Liver (tissue), 9 donors: ENCODE data around the gene COX11. TPM values are rescaled to one million over a fixed set of nuclear protein-coding genes. Genes with fewer than 3 reads are reported as not detected.

Source experiments
- DNase-seq: peaks from one replicate; pipeline ENCODE4 v3.0.0-alpha.2; 2017; ENCODE audit warnings: low spot score
- H3K27ac ChIP-seq, 2 donors: one replicate each; pipeline ENCODE4 v1.7.0; 2013; ENCODE audit warnings: inconsistent platforms in 2 of 2, low read length in 2 of 2, control low read depth in 1 of 2, low read depth in 1 of 2, mild to moderate bottlenecking in 1 of 2
- H3K27me3 ChIP-seq, 4 donors: one replicate each; pipeline versions ENCODE4 v1.6.1 to v1.7.0; 2013; ENCODE audit warnings: low read length in 3 of 4, inconsistent platforms in 1 of 4, mild to moderate bottlenecking in 1 of 4, moderate library complexity in 1 of 4; ENCODE audit not compliant: control insufficient read depth in 4 of 4, insufficient read depth in 4 of 4
- H3K36me3 ChIP-seq, 4 donors: one replicate each; pipeline versions ENCODE4 v1.6.1 to v1.7.0; 2013; ENCODE audit warnings: low read length in 3 of 4, mild to moderate bottlenecking in 3 of 4, low read depth in 1 of 4, moderate library complexity in 1 of 4; ENCODE audit not compliant: control insufficient read depth in 4 of 4, insufficient read depth in 3 of 4
- H3K4me1 ChIP-seq, 4 donors: one replicate each; pipeline versions ENCODE4 v1.6.1 to v1.7.0; 2013; ENCODE audit warnings: low read length in 3 of 4, mild to moderate bottlenecking in 3 of 4, moderate library complexity in 1 of 4; ENCODE audit not compliant: control insufficient read depth in 4 of 4, insufficient read depth in 4 of 4
- H3K4me3 ChIP-seq, 3 donors: one replicate each; pipeline versions ENCODE4 v1.6.1 to v1.7.0; 2013; ENCODE audit warnings: low read length in 3 of 3, control low read depth in 1 of 3, low read depth in 1 of 3, mild to moderate bottlenecking in 1 of 3
- H3K9ac ChIP-seq, 2 donors: one replicate each; pipeline ENCODE4 v1.7.0; 2013; ENCODE audit warnings: low read length in 2 of 2, mild to moderate bottlenecking in 2 of 2, moderate library complexity in 2 of 2, control low read depth in 1 of 2, low read depth in 1 of 2
- H3K9me3 ChIP-seq, 4 donors: one replicate each; pipeline versions ENCODE4 v1.6.1 to v1.7.0; 2013; ENCODE audit warnings: low read length in 3 of 4; ENCODE audit not compliant: control insufficient read depth in 4 of 4
- ATF3 ChIP-seq: IDR thresholded peaks from 2 replicates; pipeline ENCODE4 v1.6.1; 2016; ENCODE audit warnings: antibody characterized with exemption
- CTCF ChIP-seq: fragments of 150-350 bp; IDR thresholded peaks from 2 replicates; pipeline ENCODE4 v1.5.1; 2017; ENCODE audit warnings: improper control_type of control experiment, low read depth, low read length; ENCODE audit not compliant: missing input control
- EGR1 ChIP-seq, 2 donors: IDR thresholded peaks; 2 replicates each; pipeline ENCODE4 v1.6.1; 2016 to 2018; ENCODE audit warnings: antibody characterized with exemption in 2 of 2, low read depth in 2 of 2
- FOXA1 ChIP-seq: IDR thresholded peaks from 2 replicates; pipeline ENCODE4 v1.6.1; 2016; ENCODE audit warnings: antibody characterized with exemption
- FOXA2 ChIP-seq: IDR thresholded peaks from 2 replicates; pipeline ENCODE4 v1.6.1; 2016; ENCODE audit warnings: antibody characterized with exemption
- GABPA ChIP-seq, 2 donors: IDR thresholded peaks in 1 of 2; conservative IDR thresholded peaks in 1 of 2; 2 replicates each; pipeline ENCODE4 v1.6.1; 2016; ENCODE audit warnings: antibody characterized with exemption in 2 of 2, mild to moderate bottlenecking in 1 of 2, moderate library complexity in 1 of 2
- HNF4A ChIP-seq, 2 donors: conservative IDR thresholded peaks; 2 replicates each; pipeline ENCODE4 v1.6.1; 2016; ENCODE audit warnings: antibody characterized with exemption in 2 of 2, mild to moderate bottlenecking in 2 of 2
- HNF4G ChIP-seq: IDR thresholded peaks from 2 replicates; pipeline ENCODE4 v1.6.1; 2016; ENCODE audit warnings: antibody characterized with exemption
- JUND ChIP-seq, 2 donors: IDR thresholded peaks; 2 replicates each; pipeline ENCODE4 v1.6.1; 2016; ENCODE audit warnings: antibody characterized with exemption in 2 of 2
- NR2F2 ChIP-seq: IDR thresholded peaks from 2 replicates; pipeline ENCODE4 v1.6.1; 2016; ENCODE audit warnings: antibody characterized with exemption
- RAD21 ChIP-seq, 2 donors: IDR thresholded peaks; 2 replicates each; pipeline ENCODE4 v1.6.1; 2016; ENCODE audit warnings: antibody characterized with exemption in 2 of 2, mild to moderate bottlenecking in 2 of 2
- SP1 ChIP-seq: IDR thresholded peaks from 2 replicates; pipeline ENCODE4 v1.6.1; 2018; ENCODE audit warnings: antibody characterized with exemption, mild to moderate bottlenecking
- TAF1 ChIP-seq: conservative IDR thresholded peaks from 2 replicates; pipeline ENCODE4 v1.6.1; 2016; ENCODE audit warnings: antibody characterized with exemption, mild to moderate bottlenecking
- YY1 ChIP-seq: IDR thresholded peaks from 2 replicates; pipeline ENCODE4 v1.6.1; 2016; ENCODE audit warnings: antibody characterized with exemption, mild to moderate bottlenecking
- ZBTB33 ChIP-seq: IDR thresholded peaks from 2 replicates; pipeline ENCODE4 v1.6.1; 2016; ENCODE audit warnings: antibody characterized with exemption
- polyA plus RNA-seq, 2 donors: library from polyadenylated mRNA; stranded (reverse) in 1 of 2; unstranded in 1 of 2; fragments of 200-250 nt in 1 of 2; fragments of >200 nt in 1 of 2; fragmentation: Nextera tagmentation in 1 of 2; extraction: Ambion mirVana in 1 of 2; gene quantifications; one replicate each; pipeline versions ENCODE4 v1.2.1 to v1.2.3, GENCODE V29; 2013 to 2015
- total RNA-seq, 2 donors: library from RNA; depleted of rRNA; stranded (reverse); fragments of >200 nt; gene quantifications; one replicate each; pipeline ENCODE4 v1.2.3, GENCODE V29; 2014
- TF ChIP-seq, protein P1 (sequence below): IDR thresholded peaks from 2 replicates; pipeline ENCODE4 v1.6.1; 2016; ENCODE audit warnings: antibody characterized with exemption, mild to moderate bottlenecking
- TF ChIP-seq, protein P2 (sequence below): IDR thresholded peaks from 2 replicates; pipeline ENCODE4 v1.6.1; 2016; ENCODE audit warnings: antibody characterized with exemption
- donor health status: healthy.
- donor health status: healthy.
- donor health status: healthy.
- donor health status: healthy.
- donor health status: healthy.

The COX11 gene
- total and polyA plus RNA-seq, 4 donors: 29.0 to 46.7 (median 35.1) TPM

GRCh38 chr17:54983260-54983659, 14.8 kb upstream of the COX11 start:
- H3K9me3 ChIP-seq: no peaks in the 10 kb centered on the region
- H3K4me3 ChIP-seq: no peak overlapping the region
- no peak overlapping the region for H3K27ac ChIP-seq
- no peak for TF ChIP-seq ZBTB33
- no peak for TF ChIP-seq HNF4A (conservative IDR thresholded peaks at IDR 0.05)
- no peak for TF ChIP-seq NR2F2
- TF ChIP-seq FOXA2: no peak
- TF ChIP-seq HNF4G: no peak
- no peak for TF ChIP-seq JUND (IDR thresholded peaks at IDR 0.05)
- TF ChIP-seq EGR1 (IDR thresholded peaks at IDR 0.05; ENCODE audit: low read depth in 2 of 2): no peak
- TF ChIP-seq, protein P1, sequence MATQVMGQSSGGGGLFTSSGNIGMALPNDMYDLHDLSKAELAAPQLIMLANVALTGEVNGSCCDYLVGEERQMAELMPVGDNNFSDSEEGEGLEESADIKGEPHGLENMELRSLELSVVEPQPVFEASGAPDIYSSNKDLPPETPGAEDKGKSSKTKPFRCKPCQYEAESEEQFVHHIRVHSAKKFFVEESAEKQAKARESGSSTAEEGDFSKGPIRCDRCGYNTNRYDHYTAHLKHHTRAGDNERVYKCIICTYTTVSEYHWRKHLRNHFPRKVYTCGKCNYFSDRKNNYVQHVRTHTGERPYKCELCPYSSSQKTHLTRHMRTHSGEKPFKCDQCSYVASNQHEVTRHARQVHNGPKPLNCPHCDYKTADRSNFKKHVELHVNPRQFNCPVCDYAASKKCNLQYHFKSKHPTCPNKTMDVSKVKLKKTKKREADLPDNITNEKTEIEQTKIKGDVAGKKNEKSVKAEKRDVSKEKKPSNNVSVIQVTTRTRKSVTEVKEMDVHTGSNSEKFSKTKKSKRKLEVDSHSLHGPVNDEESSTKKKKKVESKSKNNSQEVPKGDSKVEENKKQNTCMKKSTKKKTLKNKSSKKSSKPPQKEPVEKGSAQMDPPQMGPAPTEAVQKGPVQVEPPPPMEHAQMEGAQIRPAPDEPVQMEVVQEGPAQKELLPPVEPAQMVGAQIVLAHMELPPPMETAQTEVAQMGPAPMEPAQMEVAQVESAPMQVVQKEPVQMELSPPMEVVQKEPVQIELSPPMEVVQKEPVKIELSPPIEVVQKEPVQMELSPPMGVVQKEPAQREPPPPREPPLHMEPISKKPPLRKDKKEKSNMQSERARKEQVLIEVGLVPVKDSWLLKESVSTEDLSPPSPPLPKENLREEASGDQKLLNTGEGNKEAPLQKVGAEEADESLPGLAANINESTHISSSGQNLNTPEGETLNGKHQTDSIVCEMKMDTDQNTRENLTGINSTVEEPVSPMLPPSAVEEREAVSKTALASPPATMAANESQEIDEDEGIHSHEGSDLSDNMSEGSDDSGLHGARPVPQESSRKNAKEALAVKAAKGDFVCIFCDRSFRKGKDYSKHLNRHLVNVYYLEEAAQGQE: no peak
- no peak for TF ChIP-seq TAF1
- no peak for TF ChIP-seq ATF3
- no peak for TF ChIP-seq GABPA (IDR thresholded peaks at IDR 0.05 in 1 of 2, conservative IDR thresholded peaks at IDR 0.05 in 1 of 2)
- TF ChIP-seq SP1: no peak
- TF ChIP-seq, protein P2, sequence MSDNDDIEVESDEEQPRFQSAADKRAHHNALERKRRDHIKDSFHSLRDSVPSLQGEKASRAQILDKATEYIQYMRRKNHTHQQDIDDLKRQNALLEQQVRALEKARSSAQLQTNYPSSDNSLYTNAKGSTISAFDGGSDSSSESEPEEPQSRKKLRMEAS: no peak
- TF ChIP-seq FOXA1: no peak
- no peak for TF ChIP-seq CTCF
- TF ChIP-seq RAD21 (IDR thresholded peaks at IDR 0.05): no peak
- no peak for TF ChIP-seq YY1
- DNase-seq: no peak
- H3K36me3 ChIP-seq: no peaks in the 10 kb centered on the region
- peaks cover 0 to 2% (median under 1%) of the 10 kb centered on the region in 4 donors for H3K4me1 ChIP-seq
- H3K9ac ChIP-seq: no peak overlapping the region
- H3K27me3 ChIP-seq: no peaks in the 10 kb centered on the region

- DNase-seq: no peak
- Histone ChIP-seq H3K27me3 (no peaks in the 10 kb centered on the region), H3K4me1 (peaks cover 0 to 2% (median under 1%) of the 10 kb centered on the region in 4 donors), H3K4me3 (no peak overlapping the region), H3K27ac (no peak overlapping the region), H3K36me3 (no peaks in the 10 kb centered on the region), H3K9me3 (no peaks in the 10 kb centered on the region), H3K9ac (no peak overlapping the region)
- TF ChIP-seq SP1 (peak; percentile 21), TAF1 (no peak)
Observed at GRCh38 chr17:54982399-54982798, 13.9 kb upstream of the COX11 start.
